Liver (tissue), 3 donors: Measurements from ENCODE around the gene GRIK2.

Experiments used
- CTCF ChIP-seq: fragments of 150-350 bp; IDR thresholded peaks from 2 replicates; pipeline ENCODE4 v1.5.1; 2017; ENCODE audit warnings: improper control_type of control experiment, low read depth, low read length; ENCODE audit not compliant: missing input control
- FOXA1 ChIP-seq: IDR thresholded peaks from 2 replicates; pipeline ENCODE4 v1.6.1; 2016; ENCODE audit warnings: antibody characterized with exemption
- RAD21 ChIP-seq, 2 donors: IDR thresholded peaks; 2 replicates each; pipeline ENCODE4 v1.6.1; 2016; ENCODE audit warnings: antibody characterized with exemption in 2 of 2, mild to moderate bottlenecking in 2 of 2
- SP1 ChIP-seq: IDR thresholded peaks from 2 replicates; pipeline ENCODE4 v1.6.1; 2018; ENCODE audit warnings: antibody characterized with exemption, mild to moderate bottlenecking
- TAF1 ChIP-seq: conservative IDR thresholded peaks from 2 replicates; pipeline ENCODE4 v1.6.1; 2016; ENCODE audit warnings: antibody characterized with exemption, mild to moderate bottlenecking
- YY1 ChIP-seq: IDR thresholded peaks from 2 replicates; pipeline ENCODE4 v1.6.1; 2016; ENCODE audit warnings: antibody characterized with exemption, mild to moderate bottlenecking
- TF ChIP-seq, protein P1 (sequence below): IDR thresholded peaks from 2 replicates; pipeline ENCODE4 v1.6.1; 2016; ENCODE audit warnings: antibody characterized with exemption
- TF ChIP-seq, protein P2 (sequence below): IDR thresholded peaks from 2 replicates; pipeline ENCODE4 v1.6.1; 2016; ENCODE audit warnings: antibody characterized with exemption, mild to moderate bottlenecking
- donor health status: healthy.
- donor health status: healthy.

- TF ChIP-seq CTCF (no peak), SP1 (no peak), RAD21 (IDR thresholded peaks at IDR 0.05) (no peak), FOXA1 (no peak), YY1 (no peak), TAF1 (no peak)
- TF ChIP-seq, protein P1, sequence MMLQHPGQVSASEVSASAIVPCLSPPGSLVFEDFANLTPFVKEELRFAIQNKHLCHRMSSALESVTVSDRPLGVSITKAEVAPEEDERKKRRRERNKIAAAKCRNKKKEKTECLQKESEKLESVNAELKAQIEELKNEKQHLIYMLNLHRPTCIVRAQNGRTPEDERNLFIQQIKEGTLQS = no peak
- TF ChIP-seq, protein P2, sequence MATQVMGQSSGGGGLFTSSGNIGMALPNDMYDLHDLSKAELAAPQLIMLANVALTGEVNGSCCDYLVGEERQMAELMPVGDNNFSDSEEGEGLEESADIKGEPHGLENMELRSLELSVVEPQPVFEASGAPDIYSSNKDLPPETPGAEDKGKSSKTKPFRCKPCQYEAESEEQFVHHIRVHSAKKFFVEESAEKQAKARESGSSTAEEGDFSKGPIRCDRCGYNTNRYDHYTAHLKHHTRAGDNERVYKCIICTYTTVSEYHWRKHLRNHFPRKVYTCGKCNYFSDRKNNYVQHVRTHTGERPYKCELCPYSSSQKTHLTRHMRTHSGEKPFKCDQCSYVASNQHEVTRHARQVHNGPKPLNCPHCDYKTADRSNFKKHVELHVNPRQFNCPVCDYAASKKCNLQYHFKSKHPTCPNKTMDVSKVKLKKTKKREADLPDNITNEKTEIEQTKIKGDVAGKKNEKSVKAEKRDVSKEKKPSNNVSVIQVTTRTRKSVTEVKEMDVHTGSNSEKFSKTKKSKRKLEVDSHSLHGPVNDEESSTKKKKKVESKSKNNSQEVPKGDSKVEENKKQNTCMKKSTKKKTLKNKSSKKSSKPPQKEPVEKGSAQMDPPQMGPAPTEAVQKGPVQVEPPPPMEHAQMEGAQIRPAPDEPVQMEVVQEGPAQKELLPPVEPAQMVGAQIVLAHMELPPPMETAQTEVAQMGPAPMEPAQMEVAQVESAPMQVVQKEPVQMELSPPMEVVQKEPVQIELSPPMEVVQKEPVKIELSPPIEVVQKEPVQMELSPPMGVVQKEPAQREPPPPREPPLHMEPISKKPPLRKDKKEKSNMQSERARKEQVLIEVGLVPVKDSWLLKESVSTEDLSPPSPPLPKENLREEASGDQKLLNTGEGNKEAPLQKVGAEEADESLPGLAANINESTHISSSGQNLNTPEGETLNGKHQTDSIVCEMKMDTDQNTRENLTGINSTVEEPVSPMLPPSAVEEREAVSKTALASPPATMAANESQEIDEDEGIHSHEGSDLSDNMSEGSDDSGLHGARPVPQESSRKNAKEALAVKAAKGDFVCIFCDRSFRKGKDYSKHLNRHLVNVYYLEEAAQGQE = no peak
These were observed 5.5 kb downstream of the GRIK2 start for GRCh38 chr6:101398716-101399615.
